GM19438 (cell line): ENCODE results near the gene C6orf47.

Experiments used
- ATAC-seq: cut with Tn5 transposase; IDR thresholded peaks from one replicate; pipeline ENCODE4 v1.9.1; 2021; ENCODE audit warnings: low read depth; ENCODE audit not compliant: unreplicated experiment

The C6orf47 gene

GRCh38 chr6:31689249-31690110 is 28.9 kb upstream of the C6orf47 start:
- ATAC-seq: no peak

- no peak for ATAC-seq
Measured at GRCh38 chr6:31687860-31688693, 27.5 kb upstream of the C6orf47 start.

GRCh38 chr6:31687321-31687720 is 26.7 kb upstream of the C6orf47 start:
- ATAC-seq: no peak

GRCh38 chr6:31686483-31686882 is 25.9 kb upstream of the C6orf47 start:
- no peak for ATAC-seq

- no peak for ATAC-seq
Measured at GRCh38 chr6:31683591-31683990, 23.0 kb upstream of the C6orf47 start.

GRCh38 chr6:31681135-31681671 is 20.6 kb upstream of the C6orf47 start:
- no peak for ATAC-seq

- no peak for ATAC-seq
Measured at GRCh38 chr6:31680226-31681134, 19.9 kb upstream of the C6orf47 start, which contains the start of gene LY6G5C. Gene LY6G5C, minus strand, starts transcription at chr6:31681067. Its CDS starts 694 bp downstream, at chr6:31680373.

GRCh38 chr6:31677955-31678354 is 17.4 kb upstream of the C6orf47 start:
- no peak for ATAC-seq

- ATAC-seq: no peak
Measured at GRCh38 chr6:31676904-31677303, 16.3 kb upstream of the C6orf47 start.

- no peak for ATAC-seq
Measured at GRCh38 chr6:31676322-31676903, 15.8 kb upstream of the C6orf47 start.

- no peak for ATAC-seq
Measured at GRCh38 chr6:31669676-31670075, 9.1 kb upstream of the C6orf47 start, which contains the start of gene LY6G5B. Gene LY6G5B, plus strand, starts transcription at chr6:31669976. Its CDS starts 975 bp downstream, at chr6:31670951.

- no peak for ATAC-seq
Measured at GRCh38 chr6:31666337-31666965, 5.9 kb upstream of the C6orf47 start.

- ATAC-seq: peak; percentile 76
Measured at GRCh38 chr6:31665501-31666336, 5.1 kb upstream of the C6orf47 start, which contains the start of gene CSNK2B. Gene CSNK2B, plus strand, starts transcription at chr6:31666080. Its CDS starts 752 bp downstream, at chr6:31666832.

- ATAC-seq: peak; percentile 2
Measured at GRCh38 chr6:31664790-31665500, 4.4 kb upstream of the C6orf47 start, which contains the start of gene GPANK1. Gene GPANK1, minus strand, starts transcription at chr6:31664997. Its CDS starts 519 bp downstream, at chr6:31664478.

- no peak for ATAC-seq
Measured at GRCh38 chr6:31663961-31664789, 3.6 kb upstream of the C6orf47 start.

GRCh38 chr6:31663126-31663960 is 2.8 kb upstream of the C6orf47 start:
- ATAC-seq: no peak
